ENCODE measurements around the gene ARHGEF3.
"Not testable (repeated sequence)": the region's sequence is repeated elsewhere in the genome, so short reads cannot be mapped to it uniquely, and the experiment has no call there.

ARHGEF3 gene

DNA sequence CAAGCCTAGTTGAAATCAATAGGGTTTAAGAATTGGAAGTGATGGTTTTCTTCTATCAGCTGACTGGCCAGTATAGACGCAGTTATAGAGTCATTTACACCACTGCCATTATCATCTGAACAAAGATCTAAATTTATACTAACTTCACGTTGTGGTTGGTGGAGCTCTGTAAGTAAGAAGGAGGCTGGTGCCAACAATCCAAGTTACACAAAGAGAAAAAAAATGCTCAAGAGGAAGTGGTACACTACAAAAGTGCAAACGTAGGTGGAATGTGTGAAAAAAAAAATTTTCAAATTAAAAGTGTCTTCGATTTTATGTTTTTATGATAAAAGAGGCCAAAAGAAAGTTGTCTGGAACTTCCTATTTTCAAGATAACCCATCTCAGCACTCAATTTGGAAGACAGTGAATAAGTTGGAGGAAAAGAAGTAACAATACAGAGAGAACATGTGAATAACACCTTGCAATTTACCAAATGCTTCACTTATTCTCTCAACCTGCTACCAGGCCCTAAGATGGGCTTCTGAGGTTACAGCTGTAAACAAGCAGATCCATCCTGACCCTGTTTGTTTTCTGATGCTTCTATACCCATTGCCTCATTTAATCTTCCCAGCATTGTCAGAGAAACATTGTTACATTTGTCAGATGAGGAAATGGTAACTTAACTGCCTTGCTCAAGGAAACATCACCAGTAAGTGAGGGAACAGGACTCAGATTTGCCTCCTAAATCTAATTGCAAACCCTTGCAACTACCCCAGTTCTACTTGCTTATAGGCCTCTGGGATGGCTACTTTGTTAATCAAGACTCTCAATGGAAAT is 106.7 kb downstream of the ARHGEF3 start:
- H3K4me3 ChIP-seq, result no peak overlapping the region
- H3K27ac ChIP-seq, result peak overlapping the region in 5 of 21 experiments; percentile 13 to 75 (median 48)

DNA sequence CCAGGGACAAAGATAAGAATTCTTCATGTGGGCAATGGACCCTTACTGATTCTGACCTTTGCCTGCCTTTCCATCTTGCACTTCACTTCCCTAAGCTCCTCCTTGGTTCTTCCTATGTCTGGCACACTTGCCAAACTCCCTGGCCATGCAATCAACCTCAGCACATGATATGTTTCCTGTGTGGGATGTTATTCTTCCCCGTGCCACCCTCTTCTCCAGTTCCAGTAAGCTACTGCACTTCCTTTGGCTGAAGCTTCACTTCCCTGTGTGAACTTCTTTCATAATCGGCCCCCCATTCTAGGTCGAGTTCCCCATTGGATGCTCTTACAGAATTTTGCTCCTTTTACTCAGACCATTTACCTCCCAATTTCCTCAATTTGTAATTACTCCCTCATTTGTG is 108.0 kb downstream of the ARHGEF3 start:
- H3K4me3 ChIP-seq, result no peak overlapping the region
- H3K27ac ChIP-seq, result peak overlapping the region in 3 of 21 experiments; percentile 26 to 75 (median 29)

- H3K27ac ChIP-seq, result peak overlapping the region in 4 of 21 experiments; percentile 26 to 75 (median 32)
- not testable (repeated sequence) for H3K4me3 ChIP-seq
Measured at GRCh38 chr3:56692520-56693433, 109.0 kb downstream of the ARHGEF3 start.

DNA sequence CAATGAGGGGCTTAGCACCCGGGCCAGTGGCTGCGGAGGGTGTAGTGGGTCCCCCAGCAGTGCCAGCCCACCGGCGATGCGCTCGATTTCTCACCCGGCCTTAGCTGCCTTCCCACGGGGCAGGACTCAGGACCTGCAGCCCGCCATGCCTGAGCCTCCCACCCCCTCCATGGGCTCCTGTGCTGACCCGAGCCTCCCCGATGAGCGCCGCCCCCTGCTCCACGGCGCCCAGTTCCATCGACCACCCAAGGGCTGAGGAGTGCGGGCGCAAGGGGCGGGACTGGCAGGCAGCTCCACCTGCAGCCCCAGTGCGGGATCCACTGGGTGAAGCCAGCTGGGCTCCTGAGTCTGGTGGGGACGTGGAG is 109.8 kb downstream of the ARHGEF3 start:
- H3K4me3 ChIP-seq, H3K27ac ChIP-seq: not testable (repeated sequence)

GRCh38 chr3:56691165-56692000 is 110.4 kb downstream of the ARHGEF3 start:
- Histone ChIP-seq H3K4me3 (no peak overlapping the region), H3K27ac (no peak overlapping the region)

GRCh38 chr3:56689303-56689702 is 112.4 kb downstream of the ARHGEF3 start:
- no peak overlapping the region for H3K4me3 ChIP-seq
- no peak overlapping the region for H3K27ac ChIP-seq

- H3K27ac ChIP-seq, result no peak overlapping the region
- no peak overlapping the region for H3K4me3 ChIP-seq
Measured at GRCh38 chr3:56688191-56688590, 113.6 kb downstream of the ARHGEF3 start.

GRCh38 chr3:56684029-56684428 is 117.7 kb downstream of the ARHGEF3 start:
- Histone ChIP-seq H3K27ac (no peak overlapping the region), H3K4me3 (no peak overlapping the region)

- Histone ChIP-seq H3K27ac (peak within 1 kb of the TSS; percentile 93 to 100 (median 99)), H3K4me3 (peak within 1 kb of the TSS; percentile 48 to 82 (median 74))
Measured at GRCh38 chr3:56683122-56683817, 118.5 kb downstream of the ARHGEF3 start, which contains the start of gene TASOR. Gene TASOR (minus strand): TSS chr3:56683265. CDS start chr3:56683006, 259 bp downstream.

DNA sequence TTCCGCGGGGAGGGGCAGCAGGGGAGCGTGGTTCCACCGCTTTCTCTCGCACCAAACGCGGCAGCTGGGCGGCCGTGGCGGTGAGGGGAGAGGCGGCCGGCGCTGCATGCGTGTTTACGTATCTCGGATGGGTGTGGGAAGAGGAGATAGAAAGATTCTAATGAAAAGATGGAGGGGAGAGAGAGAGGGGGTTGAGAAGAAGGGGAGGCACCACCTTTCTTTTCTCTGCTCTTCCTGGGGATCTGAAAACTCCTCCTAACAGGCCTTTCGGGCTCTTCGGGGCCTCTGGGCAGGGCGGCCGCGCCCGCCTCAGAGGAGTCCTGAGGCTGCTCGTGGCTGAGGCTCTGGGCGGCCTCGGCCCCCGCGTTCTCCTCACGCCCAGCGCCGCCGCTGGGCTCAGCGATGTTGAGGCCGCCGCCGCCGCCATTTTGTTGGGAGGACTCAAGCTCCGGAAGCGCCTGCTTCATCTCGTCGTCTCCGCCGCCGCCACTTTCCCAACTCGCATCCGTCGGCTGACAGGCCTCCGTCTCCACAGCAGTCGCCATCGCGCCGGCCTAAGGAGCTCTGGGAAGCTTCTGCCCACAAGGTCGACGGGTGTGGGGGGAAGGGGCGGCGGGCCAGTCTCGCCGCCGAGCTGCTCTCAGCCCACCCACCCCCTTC is 119.2 kb downstream of the ARHGEF3 start:
- peak overlapping the region; percentile 48 to 82 (median 74) for H3K4me3 ChIP-seq
- peak overlapping the region; percentile 93 to 100 (median 99) for H3K27ac ChIP-seq

DNA sequence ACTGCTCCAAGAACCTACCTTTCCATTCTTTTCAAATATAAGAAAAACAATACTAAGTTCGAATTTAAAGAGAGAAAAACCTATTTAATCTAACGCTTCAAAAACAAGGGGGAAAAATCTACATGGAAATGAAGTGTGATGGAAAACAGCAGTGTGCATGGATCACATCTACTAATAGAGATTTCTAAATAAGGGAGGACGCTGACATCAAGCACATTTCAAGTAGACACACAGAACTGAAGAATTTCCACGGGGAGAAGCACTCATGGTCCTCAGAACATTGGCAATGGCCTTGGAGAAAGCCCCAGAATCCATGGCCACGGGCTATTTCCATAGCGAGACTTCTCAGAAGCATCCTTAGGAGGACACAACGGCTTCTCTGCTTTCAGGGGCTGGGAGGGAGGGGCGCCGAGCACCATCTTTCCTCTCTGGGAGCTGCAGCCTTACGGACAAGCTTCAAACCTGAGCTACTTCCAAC is 119.7 kb downstream of the ARHGEF3 start:
- Histone ChIP-seq H3K27ac (peak overlapping the region; percentile 93 to 100 (median 99)), H3K4me3 (peak overlapping the region; percentile 48 to 82 (median 74))

DNA sequence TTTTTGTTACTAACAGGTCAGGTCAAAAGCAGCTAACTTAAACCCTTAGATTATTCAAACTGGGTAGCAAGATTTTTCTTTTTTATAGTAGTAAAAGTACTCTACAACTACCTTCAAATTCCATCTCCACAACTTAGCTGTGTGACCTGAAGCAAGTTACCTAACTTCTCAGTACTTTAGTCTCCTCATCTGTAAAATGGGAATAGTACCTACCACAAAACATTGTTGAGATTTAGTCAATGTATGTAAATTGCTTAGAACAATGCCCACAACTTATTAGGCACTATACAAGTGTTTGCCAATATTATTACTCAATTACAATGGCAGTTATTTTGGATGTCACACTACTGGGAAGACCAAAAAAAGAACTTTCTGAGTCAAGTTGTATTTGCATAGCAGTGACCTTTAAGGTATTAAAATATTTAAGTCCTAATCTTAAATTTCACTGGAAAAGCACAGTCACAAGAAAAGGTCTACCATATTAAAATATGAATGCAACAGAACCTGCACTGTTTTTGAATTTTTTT is 121.6 kb downstream of the ARHGEF3 start:
- Histone ChIP-seq H3K27ac (no peak overlapping the region), H3K4me3 (no peak overlapping the region)

Measured in skin epidermis (tissue), 12 donors.